GM12872 (cell line): Measurements from ENCODE around the gene EFNA2.

Experiments used
- CTCF ChIP-seq: IDR thresholded peaks from 3 replicates; pipeline ENCODE4 v1.5.1; 2011; ENCODE audit warnings: low read depth, mild to moderate bottlenecking, low read length, moderate library complexity; ENCODE audit not compliant: insufficient read depth

The EFNA2 gene

GRCh38 chr19:1251330-1252220 is 34.1 kb upstream of the EFNA2 start:
- TF ChIP-seq CTCF, result no peak

GRCh38 chr19:1252221-1252820 is 33.4 kb upstream of the EFNA2 start:
- no peak for TF ChIP-seq CTCF

- TF ChIP-seq CTCF, result 0 out of 3 replicates have a peak, but pooled peaks have one; percentile 17
Measured at GRCh38 chr19:1252821-1253513, 32.7 kb upstream of the EFNA2 start.

GRCh38 chr19:1253514-1254080 is 32.1 kb upstream of the EFNA2 start:
- no peak for TF ChIP-seq CTCF

- no peak for TF ChIP-seq CTCF
Measured at GRCh38 chr19:1254081-1254527, 31.6 kb upstream of the EFNA2 start.

GRCh38 chr19:1254530-1255185 is 31.0 kb upstream of the EFNA2 start:
- TF ChIP-seq CTCF, result no peak
